HG02973 (cell line): Measurements from ENCODE around the gene WBP11.
"Not testable (repeated sequence)": the region's sequence is repeated elsewhere in the genome, so short reads cannot be mapped to it uniquely, and the experiment has no call there.

Experiments used
- ATAC-seq: cut with Tn5 transposase; IDR thresholded peaks from one replicate; pipeline ENCODE4 v1.9.1; 2021; ENCODE audit warnings: moderate library complexity; ENCODE audit not compliant: unreplicated experiment

Gene WBP11

DNA sequence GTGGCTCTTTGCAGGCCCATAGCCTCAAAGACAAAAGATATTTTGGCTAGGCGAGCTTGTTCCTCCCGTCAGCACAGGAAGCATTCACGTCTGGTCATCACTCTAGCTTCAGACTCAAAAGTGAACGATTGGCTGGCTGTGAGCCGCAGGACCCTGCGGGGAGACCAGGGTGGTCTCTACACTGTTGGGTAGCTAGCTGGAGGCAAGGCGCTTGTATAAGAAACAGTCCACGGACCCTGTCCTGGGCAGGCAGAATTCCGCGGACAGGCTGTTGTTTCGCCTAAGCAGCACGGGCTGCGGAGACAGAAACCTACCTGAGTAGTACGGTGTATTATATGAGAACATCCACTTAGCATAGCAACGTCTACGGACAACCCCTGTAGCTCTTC lies 29.6 kb downstream of the WBP11 start:
- ATAC-seq: peak; percentile 14

GRCh38 chr12:14772946-14773345 lies 30.3 kb downstream of the WBP11 start:
- ATAC-seq: no peak

GRCh38 chr12:14771651-14772137 lies 31.6 kb downstream of the WBP11 start:
- ATAC-seq: no peak

- ATAC-seq: peak; percentile 31
These were observed 32.5 kb downstream of the WBP11 start for GRCh38 chr12:14770496-14771461.

DNA sequence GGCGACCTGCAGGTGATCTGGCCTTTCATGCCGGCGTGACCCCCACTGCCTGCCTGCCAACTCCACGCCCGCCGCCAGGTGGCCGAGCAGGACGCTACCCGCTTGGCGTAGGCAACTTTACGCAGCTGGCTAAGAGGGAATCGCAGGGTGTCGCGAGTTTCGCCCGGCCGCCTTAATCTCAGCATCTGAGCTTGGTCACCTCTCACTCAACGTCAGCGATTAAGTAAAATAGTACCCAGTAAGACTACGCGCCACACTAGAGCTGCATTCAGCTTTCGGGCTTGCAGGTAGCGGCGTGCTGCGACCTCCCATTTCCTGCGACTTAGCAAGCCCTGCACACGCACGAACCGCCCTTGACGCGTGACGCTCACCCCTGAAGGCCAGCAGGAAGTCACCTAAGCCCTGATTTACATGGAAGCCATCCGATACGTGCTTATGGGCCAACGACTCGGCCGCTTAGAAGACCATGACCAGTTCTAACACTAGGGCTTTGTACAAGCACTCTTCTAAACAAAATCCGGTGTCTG lies 33.2 kb downstream of the WBP11 start:
- peak; percentile 33 for ATAC-seq

GRCh38 chr12:14769466-14769968 lies 33.8 kb downstream of the WBP11 start:
- ATAC-seq: no peak

- no peak for ATAC-seq
These were observed 34.4 kb downstream of the WBP11 start for GRCh38 chr12:14768823-14769405.

- ATAC-seq: no peak
These were observed 35.7 kb downstream of the WBP11 start for GRCh38 chr12:14767617-14768016.

DNA sequence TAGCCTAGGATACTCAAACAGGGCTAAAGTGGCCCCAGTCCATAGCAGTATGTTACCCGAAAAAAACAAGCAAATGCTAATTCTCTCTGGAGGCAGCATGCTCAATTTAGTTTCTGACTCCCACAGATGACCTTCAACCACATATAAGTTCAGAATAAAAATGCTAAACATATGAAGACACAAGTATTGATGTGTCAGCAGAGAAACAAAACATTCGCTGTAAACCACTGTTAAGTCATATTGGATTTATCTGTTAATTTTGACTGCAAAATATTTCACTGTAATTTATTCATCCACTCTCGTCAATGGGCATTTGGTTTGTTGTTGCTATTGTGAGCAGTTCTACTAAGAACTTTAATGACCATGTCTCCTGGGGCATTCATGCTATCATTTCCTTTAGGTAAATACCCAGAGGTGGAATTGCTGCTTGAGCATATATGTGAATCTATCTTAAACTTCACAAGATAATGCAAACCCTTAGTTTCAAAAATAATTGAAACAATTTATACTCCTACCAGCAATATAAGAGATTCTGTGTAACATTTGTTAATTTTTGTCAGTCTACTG lies 36.5 kb downstream of the WBP11 start:
- ATAC-seq: no peak

- not testable (repeated sequence) for ATAC-seq
These were observed 37.3 kb downstream of the WBP11 start for GRCh38 chr12:14766020-14766419.

DNA sequence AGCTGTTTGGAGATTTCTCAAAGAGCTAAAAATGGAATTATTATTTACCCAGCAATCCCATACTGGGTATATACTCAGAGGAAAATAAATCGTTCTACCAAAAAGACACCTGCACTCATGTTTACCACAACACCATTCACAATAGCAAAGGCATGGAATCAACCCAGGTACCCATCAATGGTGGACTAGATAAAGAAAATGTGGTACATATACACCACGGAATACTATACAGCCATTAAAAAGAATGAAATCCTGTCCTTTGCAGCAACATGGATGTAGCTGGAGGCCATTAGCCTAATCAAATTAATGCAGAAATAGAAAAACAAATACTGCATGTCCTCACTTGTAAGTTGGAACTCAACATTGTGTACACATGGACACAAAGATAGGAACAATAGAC lies 37.9 kb downstream of the WBP11 start:
- no peak for ATAC-seq

GRCh38 chr12:14759711-14760280 lies 43.5 kb downstream of the WBP11 start:
- ATAC-seq: not testable (repeated sequence)

- ATAC-seq: no peak
These were observed 46.7 kb downstream of the WBP11 start for GRCh38 chr12:14756334-14757143.

DNA sequence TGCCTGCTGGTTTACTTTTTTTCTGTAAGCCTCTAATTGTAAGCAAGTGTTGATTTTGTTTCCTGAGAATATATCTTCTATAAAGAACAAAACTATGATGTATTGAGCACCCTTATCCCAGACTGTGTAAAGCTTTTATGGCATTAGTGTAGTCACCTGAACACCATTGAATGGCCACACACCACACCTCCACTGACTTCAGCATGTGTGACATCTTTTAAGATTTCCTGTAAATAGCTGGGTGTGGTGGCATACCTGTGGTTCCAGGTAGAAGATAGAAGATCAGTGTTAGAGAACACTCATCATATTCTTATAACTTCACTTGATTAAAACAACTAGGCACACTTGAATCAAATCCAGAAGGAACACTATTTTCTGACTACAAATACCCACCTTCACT lies 51.3 kb downstream of the WBP11 start:
- no peak for ATAC-seq

DNA sequence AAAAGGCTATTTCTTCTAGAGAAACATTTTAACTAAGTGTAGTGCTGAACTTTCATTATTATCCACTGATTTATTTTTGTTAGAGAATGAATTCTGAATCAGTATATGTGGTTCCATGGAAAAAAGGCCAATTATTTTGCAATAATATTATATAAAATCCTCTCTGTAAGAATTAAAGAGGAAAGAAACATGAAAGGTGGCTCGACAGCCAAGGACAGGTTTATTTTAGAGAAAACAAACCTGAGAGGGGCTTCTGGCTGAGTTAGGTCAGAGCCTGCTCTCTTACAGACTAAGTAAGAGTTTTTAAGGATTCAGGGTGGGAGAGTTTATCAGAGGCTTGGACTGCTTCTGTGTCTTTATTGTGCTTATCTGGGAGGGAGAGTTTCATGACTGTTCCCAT lies 60.2 kb downstream of the WBP11 start:
- no peak for ATAC-seq

- no peak for ATAC-seq
These were observed 61.3 kb downstream of the WBP11 start for GRCh38 chr12:14741942-14742341.

GRCh38 chr12:14741153-14741552 lies 62.1 kb downstream of the WBP11 start:
- ATAC-seq: no peak

- ATAC-seq: not testable (repeated sequence)
These were observed 66.8 kb downstream of the WBP11 start for GRCh38 chr12:14736441-14736840.
